Esophagus squamous epithelium (tissue), 4 donors: ENCODE data around the gene OSBPL9.

Experiments
- CTCF ChIP-seq, 6 experiments: fragments of 450-650 bp in 4 of 6; fragments of 200-600 bp in 2 of 6; sonication (generic) in 2 of 6; IDR thresholded peaks; one replicate each; pipeline ENCODE4 v1.5.1; 2016 to 2019; ENCODE audit warnings: antibody characterized with exemption in 6 of 6, mild to moderate bottlenecking in 4 of 6, moderate library complexity in 4 of 6
- POLR2A ChIP-seq, 4 donors: fragments of 450-650 bp; IDR thresholded peaks; one replicate each; pipeline ENCODE4 v1.6.1; 2017; ENCODE audit warnings: antibody characterized with exemption in 4 of 4, mild to moderate bottlenecking in 4 of 4, moderate library complexity in 3 of 4

- TF ChIP-seq CTCF (IDR thresholded peaks at IDR 0.05) (no peak), POLR2A (IDR thresholded peaks at IDR 0.05) (no peak)
Measured at GRCh38 chr1:51594716-51595115, 22.2 kb upstream of the OSBPL9 start.
